HG03378 (cell line): ENCODE measurements around the gene SERPINE2.
"Not testable (repeated sequence)": the region's sequence is repeated elsewhere in the genome, so short reads cannot be mapped to it uniquely, and the experiment has no call there.

ENCODE experiments used
- ATAC-seq: cut with Tn5 transposase; IDR thresholded peaks from one replicate; pipeline ENCODE4 v1.9.1; 2021; ENCODE audit warnings: mild to moderate bottlenecking, moderate library complexity; ENCODE audit not compliant: unreplicated experiment

SERPINE2 gene

GRCh38 chr2:224016963-224017362, 22.1 kb downstream of the SERPINE2 start:
- no peak for ATAC-seq

- no peak for ATAC-seq
These were observed 24.8 kb downstream of the SERPINE2 start for GRCh38 chr2:224014336-224014735.

GRCh38 chr2:224011837-224012236, 27.2 kb downstream of the SERPINE2 start:
- no peak for ATAC-seq

DNA sequence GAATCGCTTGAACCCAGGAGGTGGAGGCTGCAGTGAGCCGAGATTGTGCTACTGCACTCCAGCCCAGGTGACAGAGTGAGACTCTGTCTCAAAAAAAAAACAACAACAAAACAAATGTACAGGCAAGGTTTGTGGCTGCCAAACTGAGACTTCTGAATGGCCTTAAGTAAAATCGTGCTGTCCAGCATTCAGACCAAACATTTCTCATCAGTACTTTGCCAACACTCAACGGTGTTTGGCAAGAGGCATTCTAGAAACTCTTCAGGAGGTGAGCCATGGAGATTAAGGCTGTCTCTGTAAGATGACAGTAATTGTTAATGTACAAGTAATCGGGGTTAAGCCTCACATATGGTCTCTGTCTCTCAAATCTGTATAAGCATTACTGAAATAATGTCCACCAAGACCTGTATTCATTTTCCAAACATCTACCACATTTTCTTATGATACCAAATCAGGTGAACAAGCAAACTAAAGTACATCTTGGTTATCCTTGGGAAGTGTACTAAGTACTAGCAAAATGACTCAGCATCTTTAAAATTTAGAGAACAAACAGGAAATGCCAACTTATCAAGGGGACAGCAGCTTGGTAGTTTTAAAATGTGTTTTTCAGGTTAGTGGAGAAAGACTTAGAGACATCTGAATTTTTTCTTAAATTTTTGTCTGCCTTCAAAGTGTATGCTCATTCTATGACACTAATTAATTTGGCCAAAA, 29.3 kb downstream of the SERPINE2 start:
- no peak for ATAC-seq

- ATAC-seq, result no peak
These were observed 30.3 kb downstream of the SERPINE2 start for GRCh38 chr2:224008702-224009261.

DNA sequence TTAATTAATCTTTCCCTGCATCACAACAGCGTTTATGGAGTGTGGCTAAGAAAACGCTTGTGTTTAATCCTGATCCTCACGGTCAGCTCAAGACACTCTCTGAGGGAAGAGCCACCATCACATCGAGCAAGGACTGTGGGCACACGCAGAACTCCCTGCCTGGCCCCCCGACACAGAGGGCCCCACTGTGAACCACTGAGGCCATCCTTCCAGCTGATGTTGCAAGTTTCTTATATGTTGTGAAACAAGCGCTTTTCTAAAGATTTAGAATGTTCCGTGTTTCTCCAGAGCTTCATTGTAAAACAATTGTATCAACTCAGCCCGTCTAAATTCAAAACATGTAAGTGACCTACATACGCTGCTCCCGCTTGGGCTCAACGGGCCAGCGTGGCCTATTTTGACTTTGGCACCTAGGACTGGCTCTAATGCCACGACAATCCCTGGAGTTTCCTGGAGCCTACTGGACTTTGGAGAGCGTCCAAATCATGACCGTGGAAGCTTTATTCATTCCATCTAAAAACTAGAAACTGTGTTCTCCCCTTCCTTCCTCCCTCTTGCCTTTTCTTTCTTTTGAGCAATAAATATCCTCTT, 34.9 kb downstream of the SERPINE2 start:
- no peak for ATAC-seq

GRCh38 chr2:224000662-224001061, 38.4 kb downstream of the SERPINE2 start:
- not testable (repeated sequence) for ATAC-seq

DNA sequence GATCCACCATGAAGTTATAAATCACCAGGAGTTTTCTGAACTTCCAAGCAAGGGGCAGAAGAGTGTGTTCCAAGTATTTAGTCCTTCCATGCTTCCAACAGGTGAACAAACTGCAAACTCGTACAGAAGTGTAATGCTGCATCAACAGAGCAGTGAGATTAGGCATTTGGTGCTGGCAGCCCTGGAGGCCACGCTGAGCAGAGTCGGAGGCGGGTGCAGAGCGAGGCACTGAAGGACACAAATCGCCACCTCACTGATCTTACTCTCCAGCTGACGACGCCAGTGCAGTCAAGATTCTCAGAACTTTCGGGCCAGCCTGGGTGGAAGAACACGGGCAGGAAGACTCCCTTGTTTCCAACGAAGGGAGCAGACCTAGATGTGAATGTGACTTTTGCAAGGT, 39.2 kb downstream of the SERPINE2 start:
- ATAC-seq, result no peak

GRCh38 chr2:223998948-223999347, 40.1 kb downstream of the SERPINE2 start:
- ATAC-seq, result no peak

DNA sequence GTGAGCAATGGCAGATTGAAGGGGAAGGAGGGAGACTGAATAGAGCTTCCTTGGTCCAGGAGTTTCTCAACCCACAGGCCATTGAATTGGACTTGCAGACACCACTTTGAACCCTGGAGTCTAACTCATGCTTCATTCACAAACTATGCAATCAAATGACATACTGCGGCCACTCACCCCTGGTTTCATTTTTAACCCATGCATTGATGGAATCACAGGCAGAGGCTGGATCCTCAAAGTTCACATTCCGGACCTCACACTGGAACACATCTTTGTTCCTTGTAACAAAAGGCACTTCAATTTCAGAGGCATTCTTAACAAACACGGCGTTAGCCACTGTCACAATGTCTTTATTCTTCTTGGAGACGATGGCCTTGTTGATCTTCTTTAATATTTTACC, 41.1 kb downstream of the SERPINE2 start:
- no peak for ATAC-seq

GRCh38 chr2:223996391-223996790, 42.7 kb downstream of the SERPINE2 start:
- ATAC-seq, result no peak

GRCh38 chr2:223995569-223995968, 43.5 kb downstream of the SERPINE2 start:
- ATAC-seq, result no peak

GRCh38 chr2:223994562-223995162, 44.4 kb downstream of the SERPINE2 start:
- ATAC-seq, result no peak

DNA sequence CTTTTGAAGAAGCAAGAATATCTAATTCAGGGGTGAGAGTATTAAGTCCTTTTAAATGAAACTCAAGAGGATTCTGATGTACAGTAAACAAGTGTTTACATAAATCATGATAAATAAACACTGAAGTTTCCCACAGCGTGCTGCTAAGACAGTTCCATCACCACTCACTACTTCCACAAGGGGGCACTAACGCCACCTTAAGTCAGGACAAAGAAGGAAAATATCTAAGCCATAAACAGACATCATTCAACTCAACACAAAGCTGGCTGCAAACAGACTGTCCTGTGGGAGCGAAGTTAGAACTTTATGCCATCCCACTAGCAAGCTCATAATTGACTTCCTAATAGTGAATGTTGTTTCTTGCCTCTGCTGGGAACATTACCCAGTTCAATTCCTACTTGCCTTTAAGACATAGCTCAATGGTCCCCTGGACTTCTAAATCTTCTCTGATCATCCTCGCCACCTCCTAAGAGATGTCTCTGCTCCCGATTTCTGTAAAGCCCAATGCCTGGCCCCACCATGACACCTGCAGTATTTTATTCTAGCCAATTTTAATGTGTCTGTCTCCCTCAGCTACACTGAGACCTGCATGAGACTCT, 45.4 kb downstream of the SERPINE2 start:
- peak; percentile 85 for ATAC-seq

- no peak for ATAC-seq
These were observed 47.5 kb downstream of the SERPINE2 start for GRCh38 chr2:223991611-223992010.

DNA sequence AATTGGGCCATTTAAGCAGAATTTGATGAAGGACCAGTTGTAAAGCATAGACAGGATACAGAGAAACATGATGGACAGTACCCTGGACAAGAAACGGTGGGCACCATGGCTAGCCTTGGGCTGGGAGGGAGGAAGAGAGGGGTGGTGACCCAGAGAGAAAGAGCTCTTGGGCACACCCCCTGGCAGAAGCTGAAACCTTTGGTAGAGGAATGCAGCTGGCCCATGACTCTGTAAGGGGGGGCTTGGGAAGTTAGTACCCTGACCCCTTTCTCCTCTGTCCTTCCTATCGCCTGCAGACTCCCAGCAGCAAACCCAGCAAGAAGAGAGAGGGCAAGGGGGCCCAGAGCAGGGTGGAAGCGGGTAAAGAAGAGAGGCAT, 49.2 kb downstream of the SERPINE2 start:
- ATAC-seq, result no peak

DNA sequence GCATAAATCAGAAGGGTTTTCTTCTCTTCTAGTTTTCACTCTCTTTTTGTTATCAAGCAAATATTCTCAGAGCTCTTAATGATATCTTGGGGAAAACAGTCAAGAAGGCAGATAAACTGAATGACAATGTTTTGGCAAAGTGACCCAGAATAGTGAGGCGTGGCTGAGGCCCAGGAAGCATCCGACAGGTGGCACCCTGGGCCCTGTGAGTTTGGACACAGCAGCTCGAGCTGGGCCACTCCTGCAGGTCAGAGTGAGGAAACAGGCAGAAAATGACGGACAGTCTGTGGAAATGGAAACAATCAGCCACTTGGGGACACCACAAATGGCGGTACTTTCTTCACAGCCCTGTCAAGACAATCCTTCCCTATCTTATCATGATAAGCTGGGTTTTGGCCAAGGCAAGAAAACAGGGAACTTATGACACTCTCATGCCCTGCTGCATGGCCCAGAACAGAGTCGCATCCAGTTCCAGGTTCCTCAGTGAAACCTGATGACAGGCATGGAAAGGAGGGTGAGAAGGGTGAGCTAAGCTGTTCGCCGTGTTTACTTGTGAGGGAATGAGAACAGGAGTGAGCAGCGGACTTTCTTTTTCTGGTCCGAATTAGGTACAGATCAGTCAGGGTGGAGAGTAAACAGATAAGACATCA, 49.8 kb downstream of the SERPINE2 start:
- no peak for ATAC-seq

GRCh38 chr2:223981241-223981640, 57.8 kb downstream of the SERPINE2 start:
- ATAC-seq, result no peak

DNA sequence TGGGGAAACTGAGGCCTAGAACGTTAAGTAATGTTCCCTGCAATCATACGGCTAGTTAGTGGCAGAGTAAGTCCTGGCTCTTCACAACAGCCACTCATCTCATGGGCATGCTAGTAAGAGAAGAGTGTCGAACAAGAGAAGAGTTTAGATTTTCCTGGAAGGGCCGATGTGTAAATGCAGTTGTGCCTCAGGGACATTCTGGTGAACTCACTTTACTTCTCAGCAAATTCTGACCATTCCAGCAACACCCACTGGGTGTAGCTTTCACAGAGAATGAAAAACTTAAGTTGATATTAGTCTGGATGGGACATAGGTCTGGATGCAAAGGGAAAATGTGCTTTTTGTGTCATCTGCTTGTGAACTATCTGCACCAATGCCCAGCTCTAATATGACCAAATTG, 58.3 kb downstream of the SERPINE2 start:
- ATAC-seq, result no peak

DNA sequence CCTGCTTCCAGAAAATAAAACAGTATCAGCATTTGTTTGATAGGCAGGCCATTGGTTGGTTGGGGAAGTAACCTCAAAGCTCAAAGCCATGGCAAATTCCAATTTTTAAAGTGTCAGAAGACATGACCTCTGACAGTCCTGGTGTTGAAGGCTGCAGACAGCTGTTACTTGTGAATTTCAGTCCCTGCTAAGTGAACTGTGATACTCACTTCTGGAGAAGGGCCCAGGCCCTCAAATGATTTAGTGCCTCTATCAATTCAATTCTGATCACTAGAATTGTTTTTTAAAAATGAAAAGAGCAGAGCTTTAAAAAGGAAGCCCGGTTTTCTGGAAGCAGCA, 58.7 kb downstream of the SERPINE2 start:
- no peak for ATAC-seq

GRCh38 chr2:223979730-223980396, 59.2 kb downstream of the SERPINE2 start:
- no peak for ATAC-seq
